ENCODE data around the gene BARHL2. TPM values are rescaled to one million over a fixed set of nuclear protein-coding genes. Genes with fewer than 3 reads are reported as not detected.

BARHL2 gene
- total RNA-seq, 1 donor from 2014 or later: not detected

DNA sequence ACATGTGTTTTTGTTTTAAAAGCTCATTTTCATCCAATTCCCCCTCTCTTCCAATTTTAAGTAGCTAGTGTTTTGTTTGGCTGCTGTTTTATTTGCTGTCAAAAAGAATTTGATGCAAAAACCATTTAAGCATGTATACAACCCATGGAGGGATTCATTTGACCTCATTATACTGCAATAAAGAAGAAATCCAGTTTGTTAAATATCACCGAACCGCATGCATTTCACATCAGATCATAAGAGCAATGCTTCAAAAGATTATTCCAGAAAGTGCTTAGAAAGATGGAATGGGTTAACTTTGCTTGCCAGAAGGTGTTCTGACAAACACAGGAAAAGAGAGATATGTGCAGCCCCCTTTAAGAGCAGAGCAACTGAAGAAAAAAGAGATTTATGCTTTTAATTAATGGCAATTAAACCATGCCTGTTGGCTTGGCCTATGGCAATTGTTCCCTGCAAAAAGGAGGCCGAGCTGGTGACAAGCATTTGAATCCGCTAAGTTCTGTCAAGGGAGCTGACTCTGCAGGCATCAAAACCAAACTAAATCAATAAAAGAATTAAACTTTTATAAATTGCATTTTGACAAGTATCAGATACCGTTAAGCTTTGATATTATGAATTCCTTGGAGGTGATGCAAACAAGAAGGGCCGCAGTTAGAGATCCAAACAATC lies 14.4 kb upstream of the BARHL2 start:
- Histone ChIP-seq H3K9me3 (no peaks in the 10 kb centered on the region), H3K27ac (no peak overlapping the region), H3K4me3 (no peak overlapping the region), H3K36me3 (no peaks in the 10 kb centered on the region), H3K27me3 (peaks cover 23% of the 10 kb centered on the region), H3K4me1 (peaks cover 22% of the 10 kb centered on the region)
- intact Hi-C loops (cut with DNase I): no loop called here
- no peak for DNase-seq (ENCODE audit: extremely low spot score in 2 of 2)
- TF ChIP-seq POLR2AphosphoS5 (IDR thresholded peaks at IDR 0.05; ENCODE audit: insufficient read depth in 1 of 2, low read depth in 1 of 2): no peak
- TF ChIP-seq POLR2A (IDR thresholded peaks at IDR 0.05): no peak
- no peak for TF ChIP-seq CTCF (IDR thresholded peaks at IDR 0.05)

DNA sequence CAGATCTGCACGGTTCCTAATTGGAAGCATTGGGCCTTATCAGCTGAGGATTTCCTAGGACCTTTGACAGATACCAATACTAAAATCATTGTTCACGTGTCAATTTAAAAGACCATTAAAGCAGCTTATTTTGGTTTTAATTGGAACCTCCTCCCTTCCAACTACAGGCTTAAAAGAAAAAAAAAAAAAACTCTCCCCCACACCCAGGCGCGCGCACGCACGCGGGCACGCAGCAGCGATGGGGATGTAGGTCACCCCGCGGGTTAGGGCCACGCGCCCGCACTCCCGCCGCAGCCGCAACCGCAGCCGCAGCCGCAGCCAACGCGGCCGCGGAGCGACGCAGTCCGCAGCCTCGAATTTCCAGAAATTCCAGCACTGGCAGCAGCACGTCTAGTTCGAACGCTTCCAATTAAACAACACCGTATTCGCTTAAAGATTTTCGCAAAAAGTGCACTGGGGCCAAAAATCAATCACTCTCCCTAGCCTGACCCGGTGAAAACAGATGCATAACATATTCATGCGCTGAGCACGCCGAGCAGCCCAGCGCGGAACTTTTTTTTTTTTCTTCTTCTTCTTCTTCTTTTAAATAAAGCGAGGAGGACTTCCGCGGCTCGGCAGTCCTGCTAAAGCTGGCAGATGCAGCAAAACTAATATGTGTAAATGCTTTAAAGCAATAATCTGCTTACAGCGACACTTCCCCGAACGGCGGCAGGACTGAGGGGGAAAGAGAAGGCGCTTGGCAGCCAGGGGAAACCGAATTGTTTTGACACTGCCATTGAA lies 13.3 kb upstream of the BARHL2 start:
- H3K9me3 ChIP-seq: no peaks in the 10 kb centered on the region
- H3K4me3 ChIP-seq: peak overlapping the region in 1 of 2 donors; percentile 13
- H3K27me3 ChIP-seq: peaks cover 29% of the 10 kb centered on the region
- TF ChIP-seq CTCF (IDR thresholded peaks at IDR 0.05): no peak
- no peaks in the 10 kb centered on the region for H3K36me3 ChIP-seq
- peaks cover 33% of the 10 kb centered on the region for H3K4me1 ChIP-seq
- no peak for DNase-seq (ENCODE audit: extremely low spot score in 2 of 2)
- intact Hi-C loops (cut with DNase I): no loop called here
- H3K27ac ChIP-seq: no peak overlapping the region

DNA sequence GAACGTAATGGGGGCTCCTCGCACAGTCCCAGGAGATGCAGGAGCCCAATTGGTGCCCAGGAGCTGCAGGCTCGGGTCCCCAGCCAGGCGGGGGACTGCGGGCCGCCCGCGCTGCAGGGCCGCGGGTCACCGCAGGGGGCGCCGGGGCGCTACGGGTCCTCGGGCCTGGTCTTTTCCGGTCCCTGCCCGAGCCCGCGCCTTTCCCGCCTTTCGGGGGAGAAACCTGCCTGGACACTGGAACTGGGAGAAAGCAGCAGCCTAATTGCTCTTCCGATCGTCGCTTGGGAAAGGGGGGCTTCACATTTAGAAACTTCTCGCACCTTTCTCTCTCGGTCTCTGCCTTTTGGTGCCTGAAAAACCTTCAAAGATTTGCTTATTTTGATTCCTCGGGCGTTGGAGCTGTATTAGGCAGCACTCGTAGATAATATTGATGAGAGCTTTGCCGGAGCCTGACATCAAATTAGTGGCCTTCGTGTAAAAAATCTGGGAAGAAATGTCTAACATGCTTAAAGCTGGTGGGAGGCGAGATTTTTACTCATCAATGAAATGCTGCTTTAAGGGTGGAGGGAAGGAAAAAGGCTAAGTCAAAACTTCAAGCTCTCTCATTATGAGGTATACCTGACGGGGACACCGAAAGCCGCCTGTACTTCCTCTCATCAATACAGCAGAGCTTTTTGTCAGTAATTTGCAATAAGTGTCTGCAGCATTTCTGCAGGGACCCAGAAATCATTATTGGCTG lies 12.6 kb upstream of the BARHL2 start:
- H3K9me3 ChIP-seq: no peaks in the 10 kb centered on the region
- peaks cover 40% of the 10 kb centered on the region for H3K4me1 ChIP-seq
- intact Hi-C loops (cut with DNase I): no loop called here
- no peak for DNase-seq (ENCODE audit: extremely low spot score in 2 of 2)
- H3K36me3 ChIP-seq: no peaks in the 10 kb centered on the region
- H3K27me3 ChIP-seq: peaks cover 33% of the 10 kb centered on the region
- no peak overlapping the region for H3K27ac ChIP-seq
- TF ChIP-seq POLR2AphosphoS5 (IDR thresholded peaks at IDR 0.05; ENCODE audit: insufficient read depth in 1 of 2, low read depth in 1 of 2) (no peak), POLR2A (IDR thresholded peaks at IDR 0.05) (no peak), CTCF (IDR thresholded peaks at IDR 0.05) (peak in 1 of 3 experiments; percentile 7)
- H3K4me3 ChIP-seq: peak overlapping the region in 1 of 2 donors; percentile 13

- H3K27ac ChIP-seq: no peak overlapping the region
- no peak for DNase-seq (ENCODE audit: extremely low spot score in 2 of 2)
- intact Hi-C loops (cut with DNase I): no loop called here
- peaks cover 37% of the 10 kb centered on the region for H3K27me3 ChIP-seq
- H3K9me3 ChIP-seq: no peaks in the 10 kb centered on the region
- H3K4me1 ChIP-seq: peaks cover 48% of the 10 kb centered on the region
- TF ChIP-seq POLR2A (IDR thresholded peaks at IDR 0.05): no peak
- TF ChIP-seq POLR2AphosphoS5 (IDR thresholded peaks at IDR 0.05; ENCODE audit: insufficient read depth in 1 of 2, low read depth in 1 of 2): no peak
- TF ChIP-seq CTCF (IDR thresholded peaks at IDR 0.05): no peak
- H3K4me3 ChIP-seq: no peak overlapping the region
- no peaks in the 10 kb centered on the region for H3K36me3 ChIP-seq
These were observed 11.6 kb upstream of the BARHL2 start for GRCh38 chr1:90728502-90729287.
